Stimulated activated CD8-positive, alpha-beta memory T cell treated with anti-CD3 and anti-CD28 coated beads, Interleukin-4, amount 100 ng/mL, for 1 hour (primary cell): ENCODE data around the gene PAIP2B.

Experiments
- DNase-seq, 2 donors: peaks; one replicate each; pipeline ENCODE4 v3.0.0-alpha.2; 2020; ENCODE audit warnings: low read depth in 2 of 2, low spot score in 1 of 2

The PAIP2B gene

GRCh38 chr2:71154279-71154678, 72.6 kb downstream of the PAIP2B start:
- no peak for DNase-seq

- DNase-seq: no peak
Observed at GRCh38 chr2:71153585-71154224, 73.2 kb downstream of the PAIP2B start.

GRCh38 chr2:71151620-71152019, 75.3 kb downstream of the PAIP2B start:
- DNase-seq: no peak

- no peak for DNase-seq
Observed at GRCh38 chr2:71150082-71150816, 76.7 kb downstream of the PAIP2B start.

- no peak for DNase-seq
Observed at GRCh38 chr2:71148506-71149063, 78.3 kb downstream of the PAIP2B start.

- DNase-seq: no peak
Observed at GRCh38 chr2:71143782-71144181, 83.1 kb downstream of the PAIP2B start.

- no peak for DNase-seq
Observed at GRCh38 chr2:71136174-71136573, 90.7 kb downstream of the PAIP2B start.

GRCh38 chr2:71133603-71134002, 93.3 kb downstream of the PAIP2B start:
- no peak for DNase-seq
